ENCODE results near the gene CTPS2.

CTPS2 gene

DNA sequence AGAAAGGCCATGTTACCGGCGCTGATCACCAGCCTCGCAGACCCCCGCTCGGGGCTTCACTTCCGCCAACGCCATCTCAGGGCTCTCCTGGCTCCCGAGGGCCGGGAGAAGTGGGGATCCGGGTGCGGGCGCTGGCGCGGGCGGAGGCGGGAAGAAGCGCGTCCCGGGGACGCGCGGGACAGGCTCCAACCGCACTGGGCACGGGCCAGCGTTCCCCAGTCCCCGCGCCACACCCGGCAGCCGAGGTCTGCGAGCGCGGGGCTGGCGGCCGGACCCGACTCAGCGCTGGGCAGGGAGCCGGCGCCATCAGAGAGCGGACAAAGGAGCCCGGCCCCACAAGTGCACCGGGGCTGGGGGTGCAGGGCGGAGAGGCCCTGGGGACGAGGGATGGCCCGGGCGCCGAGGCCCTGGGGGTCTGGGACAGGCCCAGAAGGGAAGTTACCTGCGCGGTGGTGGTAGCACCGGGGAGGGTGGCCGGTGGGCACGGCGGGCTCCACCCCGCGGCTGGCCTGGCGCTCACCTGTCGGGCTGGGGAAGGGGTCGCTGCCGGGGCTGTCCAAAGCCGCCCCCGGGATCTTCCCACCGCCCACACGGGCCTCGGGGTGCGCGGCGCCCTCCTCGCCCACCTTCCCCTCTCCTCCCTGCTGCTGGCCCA lies 449 bp downstream of the CTPS2 start:
- no peak for DNase-seq

DNA sequence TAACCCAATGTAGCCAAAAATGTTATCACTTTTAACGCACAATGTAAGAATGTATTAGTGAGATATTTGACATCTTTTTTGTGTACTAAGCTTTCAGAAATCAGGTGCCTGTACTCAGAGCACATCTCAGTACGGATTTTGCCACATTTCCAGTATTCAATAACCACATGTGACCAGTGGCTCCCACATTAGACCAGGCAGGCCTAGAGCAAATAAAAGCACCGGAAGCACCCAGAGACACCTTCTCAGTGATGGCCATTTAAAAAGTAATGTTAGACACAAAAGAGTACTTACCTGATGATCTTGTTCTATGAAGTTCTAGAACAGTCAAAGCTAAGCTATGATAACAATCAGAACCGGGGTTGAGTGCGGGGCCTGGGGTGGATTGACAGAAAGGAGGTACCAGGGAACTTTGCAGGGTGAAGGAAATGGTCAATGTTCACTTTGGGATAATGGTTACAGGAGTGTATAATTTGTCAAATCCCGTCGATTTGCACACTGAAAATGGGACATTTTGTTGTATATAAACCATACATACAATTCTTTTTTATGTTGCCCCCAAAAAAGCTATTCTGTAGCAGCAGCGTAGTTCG lies 1.2 kb downstream of the CTPS2 start:
- no peak for DNase-seq

DNA sequence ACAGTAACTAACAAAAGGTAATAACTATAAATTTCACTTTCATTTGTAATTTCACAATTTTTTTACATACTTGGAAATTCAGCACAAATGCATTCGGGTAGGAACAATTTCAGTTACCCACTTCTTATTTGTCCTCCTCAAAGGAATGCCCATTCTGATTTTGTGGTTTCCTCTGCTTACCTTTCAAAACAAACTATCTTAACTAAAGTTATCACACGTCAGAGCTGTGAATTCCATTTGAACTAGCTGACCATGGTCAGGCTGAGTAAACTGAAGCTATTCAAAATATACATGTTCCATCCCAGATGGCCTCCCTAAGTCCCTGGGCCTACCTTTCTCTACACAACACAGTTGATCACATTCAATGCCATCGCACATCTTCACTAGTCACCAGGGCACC lies 4.5 kb downstream of the CTPS2 start:
- DNase-seq: no peak

DNA sequence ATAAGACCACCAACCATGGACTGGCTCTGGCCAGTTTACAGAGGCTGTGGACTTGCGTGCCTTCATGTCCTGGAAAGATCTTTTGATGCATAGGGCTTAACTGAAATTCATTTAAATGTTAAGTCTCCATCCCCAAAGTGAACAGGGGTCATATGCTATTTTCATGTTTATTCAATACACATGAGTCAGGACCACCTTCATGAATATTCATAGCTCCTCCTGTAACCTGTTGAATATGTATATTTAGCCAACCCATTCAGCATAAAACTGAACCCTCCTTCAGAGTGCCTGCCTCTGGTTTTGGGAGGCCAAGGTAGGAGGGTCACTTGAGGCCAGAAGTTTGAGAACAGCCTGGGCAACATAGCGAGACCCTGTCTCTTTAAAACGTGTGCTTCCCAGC lies 7.1 kb downstream of the CTPS2 start:
- no peak for DNase-seq

DNA sequence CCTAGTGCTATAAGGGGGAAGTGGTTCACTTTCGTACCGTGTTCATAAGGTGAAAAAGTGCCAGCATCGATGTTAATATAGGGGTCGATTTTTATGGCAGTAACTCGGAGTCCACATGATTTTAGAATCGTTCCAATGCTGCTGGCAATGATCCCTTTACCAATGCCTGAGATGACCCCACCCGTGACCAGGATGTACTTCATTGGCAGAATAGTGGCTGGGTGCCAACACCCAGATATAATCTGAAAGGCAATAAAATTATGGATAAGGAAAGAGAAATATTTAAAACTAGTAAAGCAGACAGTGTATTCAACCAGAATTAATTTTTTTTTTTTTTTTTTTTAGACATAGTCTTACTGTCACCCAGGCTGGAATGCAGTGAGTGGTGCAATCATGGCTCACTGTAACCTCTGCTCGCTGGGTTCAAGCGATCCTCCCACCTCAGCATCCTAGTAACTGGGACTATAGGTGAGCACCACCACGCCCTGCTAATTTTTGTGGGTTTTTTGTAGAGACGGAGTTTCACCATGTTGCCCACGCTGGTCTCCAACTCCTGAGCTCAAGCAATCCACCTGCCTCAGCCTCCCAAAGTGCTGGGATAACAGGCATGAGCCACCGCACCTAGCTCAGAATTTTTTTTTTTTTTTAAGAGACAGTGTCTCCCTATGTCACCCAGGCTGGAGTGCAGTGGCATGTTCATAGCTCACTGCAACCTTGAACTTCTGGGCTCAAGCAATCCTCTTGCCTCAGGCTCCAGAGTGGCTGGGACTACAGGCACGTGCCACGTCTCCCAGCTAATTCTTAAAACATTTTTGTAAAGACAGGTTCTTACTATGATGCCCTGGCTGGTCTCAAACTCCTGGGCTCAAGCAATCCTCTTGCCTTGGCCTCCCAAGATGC lies 9.5 kb downstream of the CTPS2 start:
- no peak for DNase-seq

DNA sequence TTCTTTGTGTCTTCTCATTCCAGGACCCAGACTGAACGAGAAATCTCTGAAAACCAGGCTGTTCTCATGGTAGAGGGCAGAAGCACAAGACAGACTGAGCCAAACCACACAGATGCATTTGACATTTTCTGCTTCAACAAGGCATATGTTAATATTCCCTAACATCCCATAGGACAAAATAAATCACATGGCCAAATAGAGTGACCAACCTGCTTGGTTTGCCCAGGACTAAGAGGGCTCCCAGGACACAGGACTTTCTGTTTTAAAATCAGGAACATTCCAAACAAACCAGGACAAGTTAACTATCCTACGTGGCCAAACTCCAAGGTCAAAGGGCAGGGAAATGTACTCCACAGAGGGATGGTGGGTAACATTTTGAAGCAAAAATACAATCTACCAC lies 11.7 kb downstream of the CTPS2 start:
- no peak for DNase-seq

DNA sequence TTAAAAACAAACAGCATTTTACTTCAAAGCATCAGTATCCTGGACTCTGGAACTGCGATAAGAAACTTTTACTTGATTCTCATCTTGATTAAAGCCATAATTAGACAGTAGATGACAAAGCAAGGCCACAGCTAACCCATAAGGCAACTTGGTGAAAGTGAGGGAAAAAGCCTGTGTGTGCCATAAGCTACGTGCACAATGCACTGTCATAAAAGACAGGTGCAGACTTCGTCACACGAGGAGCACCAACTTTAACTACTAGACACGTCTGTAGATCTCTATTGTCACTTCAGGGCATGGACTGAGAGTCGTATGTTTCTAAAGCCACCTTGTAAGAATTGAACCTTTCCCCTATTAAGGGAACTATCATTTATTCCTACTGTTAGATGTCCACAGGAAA lies 13.1 kb downstream of the CTPS2 start:
- DNase-seq: no peak

DNA sequence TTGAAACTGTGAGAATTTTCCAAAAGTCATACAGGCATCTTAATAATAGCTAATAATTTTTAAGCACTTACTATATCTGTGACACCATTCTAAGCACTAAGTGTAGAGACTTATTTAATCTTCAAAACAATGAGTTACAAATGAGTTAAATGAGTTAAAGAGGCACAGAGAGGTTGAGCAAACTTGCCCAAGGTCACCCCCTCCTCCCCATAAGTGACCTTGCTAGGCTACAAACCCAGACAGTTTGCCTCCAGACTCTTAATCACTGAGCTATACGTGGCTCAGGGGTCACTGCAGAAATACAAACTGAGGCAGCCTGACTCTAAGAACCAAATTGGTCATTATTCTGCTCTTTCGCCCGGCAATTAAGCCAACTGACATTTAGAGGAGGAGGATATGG lies 15.5 kb downstream of the CTPS2 start:
- no peak for DNase-seq

DNA sequence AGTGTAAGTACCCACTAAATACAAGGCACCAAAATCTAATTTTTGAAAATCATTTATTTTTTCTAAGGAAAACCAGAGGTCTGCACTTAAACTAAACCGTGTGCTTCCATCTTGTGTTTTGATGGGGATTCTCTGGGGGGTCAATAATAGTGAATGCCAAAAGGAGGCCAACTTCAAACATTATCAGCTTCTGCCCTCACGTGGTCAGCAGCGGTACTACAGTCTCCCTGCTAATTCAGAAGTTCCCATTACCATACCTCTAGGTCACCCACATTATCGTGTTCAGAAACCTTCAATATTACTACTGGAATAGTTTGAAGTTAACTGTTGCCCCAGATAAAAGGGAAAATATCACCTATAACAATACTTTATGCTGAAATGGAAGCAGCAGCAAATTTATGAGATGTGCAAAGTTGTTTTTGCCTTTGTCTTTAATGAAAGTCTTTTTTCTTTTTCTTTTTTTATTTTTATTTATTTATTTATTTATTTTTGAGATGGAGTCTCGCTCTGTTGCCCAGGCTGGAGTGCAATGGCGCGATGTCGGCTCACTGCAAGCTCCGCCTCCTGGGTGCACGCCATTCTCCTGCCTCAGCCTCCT lies 17.3 kb downstream of the CTPS2 start:
- peak; percentile 74 for DNase-seq

DNA sequence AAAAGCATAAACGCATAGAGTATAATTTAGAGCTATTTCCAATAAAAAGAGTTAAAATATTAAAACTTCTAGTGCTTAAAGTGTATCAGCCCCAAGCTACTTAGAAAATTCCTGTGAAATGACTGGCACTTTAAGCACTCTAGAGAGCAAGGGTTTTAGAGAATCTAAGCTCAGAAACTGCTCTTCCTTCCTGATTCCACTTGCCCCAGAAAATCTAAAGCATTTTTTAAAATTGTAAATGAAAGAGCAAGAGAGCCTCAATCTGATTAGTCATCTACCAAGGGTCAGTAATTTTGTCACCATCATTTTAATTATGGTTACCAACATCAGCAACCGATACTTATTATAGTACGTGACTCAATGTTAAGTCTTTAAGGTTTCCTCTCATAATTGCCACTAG lies 25.0 kb downstream of the CTPS2 start:
- DNase-seq: no peak

DNA sequence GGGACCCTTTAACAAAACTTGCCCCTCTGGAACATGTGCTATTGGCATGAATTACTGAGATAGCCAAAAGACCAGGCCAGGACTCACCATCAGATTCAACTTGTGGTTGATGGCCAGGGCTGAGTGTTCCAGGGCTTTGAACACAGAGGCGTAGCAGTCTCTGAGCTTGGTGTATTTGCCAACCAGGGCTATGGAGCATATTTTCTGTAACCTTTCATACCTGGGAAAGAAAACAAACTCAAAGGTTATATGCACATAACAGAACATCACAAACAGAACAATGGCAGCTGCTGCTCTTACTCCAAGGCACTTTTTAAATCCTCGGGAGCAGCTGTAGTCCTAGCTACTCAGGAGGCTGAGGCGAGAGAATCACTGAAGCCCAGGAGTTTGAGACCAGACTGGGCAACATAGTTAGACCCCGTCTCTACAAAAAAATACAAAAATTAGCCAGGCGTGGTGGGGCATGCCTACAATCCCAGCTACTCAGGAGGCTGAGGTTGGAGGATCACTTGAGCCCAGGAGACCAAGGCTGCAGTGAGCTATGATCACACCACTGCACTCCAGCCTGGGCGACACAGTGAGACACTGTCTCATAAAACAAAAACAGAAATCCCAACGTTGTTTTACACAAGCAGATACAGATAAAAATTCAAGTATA lies 29.3 kb downstream of the CTPS2 start:
- DNase-seq: no peak

DNA sequence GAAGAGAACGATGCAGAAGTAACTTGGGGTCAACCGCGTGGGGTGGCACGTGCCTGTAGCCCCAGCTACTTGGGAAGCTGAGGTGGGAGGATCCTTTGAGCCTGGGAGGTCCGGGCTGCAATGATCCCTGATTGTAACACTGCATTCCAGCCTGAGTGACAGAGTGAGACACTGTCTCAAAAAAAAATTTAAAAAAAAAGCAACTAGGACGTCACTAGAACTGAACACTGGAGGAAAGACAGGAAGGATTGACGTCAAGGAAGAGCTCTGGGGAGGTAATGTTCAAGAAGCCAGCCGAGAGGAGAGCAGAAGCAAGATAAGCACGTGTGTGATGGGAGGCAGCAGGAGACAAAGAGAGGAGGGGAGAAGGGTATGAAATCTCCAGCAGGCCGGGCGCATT lies 33.8 kb downstream of the CTPS2 start:
- no peak for DNase-seq

DNA sequence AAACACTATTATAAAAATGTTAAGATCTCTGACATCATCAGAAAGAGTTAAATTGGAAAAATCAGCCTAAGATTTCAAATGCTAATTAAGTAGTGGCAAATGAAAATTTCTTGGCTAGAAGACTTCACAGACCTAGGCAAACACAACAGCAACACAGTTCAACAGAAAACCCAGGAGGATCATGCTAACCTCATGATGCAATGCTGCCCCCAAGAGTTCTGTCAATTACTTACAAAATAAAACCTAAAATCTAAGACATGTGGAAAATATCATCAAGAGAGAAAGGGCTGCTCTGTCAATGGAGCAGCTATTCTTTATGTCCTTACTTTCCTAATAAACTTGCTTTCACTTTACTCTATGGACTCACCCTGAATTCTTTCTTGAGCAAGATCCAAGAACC lies 41.5 kb downstream of the CTPS2 start:
- peak; percentile 17 for DNase-seq

DNA sequence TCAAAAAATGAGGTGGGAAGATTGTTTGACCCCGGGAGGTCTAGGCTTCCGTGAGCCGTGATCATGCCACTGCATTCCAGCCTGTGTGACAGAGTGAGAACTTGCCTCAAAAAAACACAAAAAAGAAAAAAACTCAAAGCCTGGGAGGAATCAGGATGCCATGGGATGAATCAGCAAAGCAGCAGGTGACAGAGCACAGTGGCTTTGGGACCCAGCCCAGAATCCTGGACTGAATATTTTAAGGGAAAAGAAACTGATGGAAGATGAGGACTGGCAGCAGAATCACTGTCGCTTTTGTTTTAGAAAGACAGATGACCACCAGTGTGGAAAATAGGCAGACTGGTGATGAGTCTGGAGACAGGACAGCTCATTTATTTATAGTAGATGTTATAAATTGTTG lies 45.9 kb downstream of the CTPS2 start:
- no peak for DNase-seq

DNA sequence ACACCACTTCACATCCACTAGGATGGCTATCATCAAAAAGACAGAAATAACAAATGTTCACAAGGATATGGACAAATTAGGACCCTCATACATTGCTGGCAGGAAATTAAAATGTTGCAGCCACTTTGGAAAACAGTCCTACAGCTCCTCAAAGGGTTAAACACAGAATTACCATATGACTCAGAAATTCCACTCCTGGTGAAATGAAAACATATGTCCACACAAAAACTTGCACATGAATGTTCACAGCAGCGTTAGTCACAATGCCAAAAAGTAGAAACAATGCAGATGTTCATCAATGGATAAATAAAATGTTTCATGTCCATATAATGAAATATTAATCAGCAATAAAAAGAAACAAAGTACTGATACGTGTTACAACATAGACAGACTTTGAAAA lies 47.4 kb downstream of the CTPS2 start:
- no peak for DNase-seq

DNA sequence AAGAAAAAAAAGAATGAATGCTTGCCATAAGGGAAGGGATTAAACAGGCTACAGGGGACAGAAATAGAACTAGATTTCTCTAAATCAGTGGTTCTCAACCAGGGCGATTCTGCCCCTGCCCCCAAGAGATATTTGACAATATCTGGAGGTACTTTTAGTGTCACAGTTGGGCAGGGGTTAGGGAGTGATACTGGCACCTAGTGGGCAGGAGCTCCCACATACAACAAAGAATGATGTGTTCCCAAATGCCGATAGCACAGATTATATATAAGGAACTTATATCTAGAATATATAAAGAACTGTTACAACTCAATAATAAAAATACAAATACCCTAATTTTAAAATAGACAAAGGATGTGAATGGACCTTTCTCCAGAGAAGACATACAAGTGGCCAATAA lies 47.8 kb downstream of the CTPS2 start:
- DNase-seq: no peak

DNA sequence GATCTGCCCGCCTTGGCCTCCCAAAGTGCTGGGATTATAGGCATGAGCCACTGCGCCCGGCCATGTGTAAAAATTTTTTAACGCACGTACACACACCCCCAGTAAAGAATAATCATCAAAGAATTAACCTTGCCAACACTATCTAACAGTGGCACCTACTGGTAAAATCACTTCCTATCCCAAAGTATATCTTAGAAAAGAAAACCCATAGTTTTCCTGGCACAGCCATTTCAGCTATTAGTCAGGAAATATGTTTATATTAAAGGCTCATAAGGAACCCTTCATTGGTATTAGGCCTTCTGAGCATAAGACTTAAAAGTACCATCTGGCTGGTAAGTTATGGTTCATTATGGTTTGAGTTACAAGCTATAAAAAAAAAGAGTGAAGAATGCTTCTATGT lies 48.4 kb downstream of the CTPS2 start:
- DNase-seq: no peak

DNA sequence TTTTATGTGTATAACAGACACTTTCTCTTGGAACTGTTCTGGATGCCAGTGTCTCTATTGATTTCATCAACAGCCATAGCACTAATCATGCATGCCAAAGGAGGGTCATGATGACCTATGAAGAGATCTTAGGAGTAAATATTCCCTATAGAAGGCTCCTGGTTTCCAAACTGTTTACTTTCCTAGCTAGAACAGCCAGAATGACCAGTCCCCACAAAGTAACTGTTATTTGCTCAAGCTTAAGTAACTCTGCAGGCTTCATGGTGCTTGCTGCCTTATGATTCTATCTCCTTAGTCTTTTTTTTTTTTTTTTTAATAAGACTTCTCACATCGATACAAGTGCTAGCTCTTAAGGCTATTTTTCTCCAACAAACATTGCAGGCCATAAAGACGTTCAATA lies 50.1 kb downstream of the CTPS2 start:
- DNase-seq: no peak

DNA sequence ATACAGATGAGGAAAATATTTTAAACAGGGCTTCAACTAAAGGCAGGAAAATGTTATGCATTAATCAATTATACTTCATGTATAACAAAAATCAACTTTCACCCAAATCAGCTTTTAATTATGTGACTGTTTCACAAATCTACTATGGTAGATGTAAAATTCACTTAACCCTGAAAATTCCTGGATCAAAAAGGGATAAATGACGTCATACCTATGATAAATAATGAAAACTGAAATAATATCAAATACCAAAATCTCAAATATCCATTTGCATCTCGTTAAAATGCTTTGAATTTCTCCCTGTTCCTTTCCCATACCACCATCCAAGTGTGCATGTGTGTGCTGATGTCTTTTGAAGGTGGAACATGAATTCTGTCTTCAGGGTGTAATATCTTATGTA lies 51.0 kb downstream of the CTPS2 start:
- no peak for DNase-seq

DNA sequence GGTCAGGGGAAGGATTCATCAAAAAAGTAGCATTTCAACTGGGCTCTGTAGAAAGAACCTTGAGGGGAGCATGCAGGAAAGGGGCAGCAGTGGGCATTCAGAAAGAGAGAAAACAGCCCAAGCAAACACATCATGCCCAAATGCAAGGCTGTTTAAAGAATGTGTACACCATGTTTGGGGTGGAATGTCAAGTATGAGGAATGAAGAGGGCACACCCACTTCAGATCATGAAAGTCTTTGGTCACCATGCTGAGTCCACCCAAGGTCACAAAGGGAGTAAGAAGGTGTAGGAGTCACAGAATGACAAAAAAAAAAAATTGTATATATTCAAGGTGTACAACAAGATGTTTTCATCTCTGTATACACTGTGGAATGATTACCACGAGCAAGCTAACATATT lies 53.1 kb downstream of the CTPS2 start:
- no peak for DNase-seq

DNA sequence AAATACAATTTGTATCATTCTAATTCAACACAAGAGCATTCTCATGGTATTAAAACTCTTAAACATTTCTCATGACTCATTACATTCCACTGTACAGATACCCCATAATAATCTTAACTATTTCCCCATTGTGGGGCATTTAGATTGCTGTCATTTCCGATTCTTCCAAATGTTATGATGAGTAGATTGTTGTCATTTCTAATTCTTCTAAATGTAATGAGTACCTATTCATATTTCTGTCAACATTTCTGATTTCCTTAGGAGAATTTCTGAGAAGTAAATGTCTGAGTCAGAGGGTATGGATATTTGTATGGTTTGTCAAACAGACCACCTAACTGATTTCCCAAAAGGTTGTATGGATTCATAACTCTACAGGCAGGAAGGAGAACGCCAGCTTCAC lies 54.2 kb downstream of the CTPS2 start:
- DNase-seq: no peak

DNA sequence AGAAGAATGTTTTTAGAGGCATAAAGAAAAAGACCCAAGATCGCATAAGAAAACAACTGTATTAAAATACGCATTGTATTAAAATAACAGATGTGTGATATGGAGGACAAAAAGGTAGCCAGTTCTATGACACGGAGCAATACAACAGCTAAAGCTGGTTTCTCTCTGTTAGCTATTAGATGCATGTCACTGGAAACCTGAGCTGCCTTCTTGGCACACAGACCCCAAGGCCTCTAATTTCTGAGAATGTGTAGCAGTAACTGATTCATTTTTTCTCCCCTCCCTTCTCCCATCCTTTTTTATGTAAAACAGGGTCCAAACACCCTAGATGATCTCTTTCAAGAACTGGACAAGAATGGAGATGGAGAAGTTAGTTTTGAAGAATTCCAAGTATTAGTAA lies 58.4 kb downstream of the CTPS2 start:
- DNase-seq: no peak

DNA sequence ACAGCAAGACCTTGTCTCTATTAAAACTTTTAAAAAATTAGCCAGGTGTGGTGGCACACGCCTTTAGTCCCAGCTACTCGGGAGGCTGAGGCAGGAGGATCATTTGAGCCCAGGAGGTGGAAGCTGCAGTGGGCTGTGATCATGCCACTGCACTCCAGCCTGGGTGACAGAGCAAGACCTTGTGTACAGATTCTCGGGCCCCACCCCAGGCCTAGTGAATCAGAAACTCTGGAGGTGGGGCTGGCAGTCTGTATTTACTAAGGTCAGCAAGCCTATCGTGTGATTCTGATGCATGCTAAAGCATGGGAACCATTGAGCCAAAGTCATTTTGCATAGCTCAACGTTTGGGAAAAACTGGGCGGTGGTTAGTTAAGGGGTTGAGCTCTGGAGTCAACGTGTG lies 59.0 kb downstream of the CTPS2 start:
- DNase-seq: no peak

Data from activated CD8-positive, alpha-beta memory T cell treated with anti-CD3 and anti-CD28 coated beads, Interleukin-2, amount 50 U/mL, for 4 hours (primary cell).